Stimulated activated CD4-positive, alpha-beta T cell treated with anti-CD3 and anti-CD28 coated beads, Interleukin-4, amount 100 ng/mL, for 1 hour (primary cell): ENCODE results near the gene DYTN.

Experiments
- DNase-seq: peaks from one replicate; pipeline ENCODE4 v3.0.0-alpha.2; 2020

The DYTN gene

GRCh38 chr2:206611191-206611590, 107.0 kb downstream of the DYTN start:
- DNase-seq = no peak

DNA sequence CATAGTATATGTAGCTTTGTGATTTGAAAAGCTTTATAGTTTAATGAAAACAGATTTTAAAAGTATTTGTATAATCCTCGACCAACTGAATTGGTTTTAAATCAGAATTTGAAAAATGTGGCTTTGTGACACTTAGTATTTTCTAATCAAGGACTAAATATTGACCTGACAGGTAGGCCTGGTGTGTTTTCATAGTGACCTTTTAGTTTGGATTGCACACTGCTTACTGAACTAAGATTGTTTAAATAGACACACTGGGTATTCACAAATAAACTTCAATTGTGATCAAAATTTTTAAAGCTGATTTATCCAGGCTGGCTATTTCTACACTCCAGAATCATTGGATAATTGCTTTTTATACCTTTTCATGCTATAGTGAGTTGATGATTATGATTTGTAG, 107.7 kb downstream of the DYTN start:
- DNase-seq = no peak

DNA sequence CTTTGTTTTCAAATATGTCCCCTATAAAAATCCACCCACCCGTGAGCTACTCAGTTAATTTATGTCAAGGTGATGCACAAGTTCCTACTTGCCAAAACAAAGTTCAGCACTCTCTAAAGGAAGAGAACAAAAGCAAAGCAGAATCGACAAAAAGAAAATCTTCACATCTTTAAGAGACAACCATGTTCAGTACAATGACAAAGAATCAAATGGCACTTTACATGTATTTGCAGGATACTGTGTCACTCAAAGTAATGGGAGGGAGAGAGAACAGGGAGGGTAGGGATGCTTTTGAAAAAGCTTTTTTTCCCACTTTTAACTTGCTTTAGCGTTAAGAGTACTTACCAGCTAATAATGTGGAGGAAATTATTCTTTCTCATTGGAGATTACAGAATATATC, 115.0 kb downstream of the DYTN start:
- DNase-seq = no peak
